GM12875 (cell line): ENCODE measurements around the gene SLC66A2.

Source experiments
- H3K4me3 ChIP-seq: one replicate; pipeline ENCODE4 v1.5.1; 2011; ENCODE audit warnings: low read depth, low read length, control low read depth
- CTCF ChIP-seq: IDR thresholded peaks from 2 replicates; pipeline ENCODE4 v1.5.1; 2011; ENCODE audit warnings: low read depth, mild to moderate bottlenecking, control low read depth, inconsistent platforms, low read length, moderate library complexity, borderline replicate concordance; ENCODE audit not compliant: insufficient read depth

SLC66A2 gene

GRCh38 chr18:79921984-79922965, 29.2 kb downstream of the SLC66A2 start:
- no peak for TF ChIP-seq CTCF

GRCh38 chr18:79919089-79919488, 32.4 kb downstream of the SLC66A2 start:
- TF ChIP-seq CTCF, result no peak
- H3K4me3 ChIP-seq, result no peak overlapping the region

More at GRCh38 chr18:79921984-79922965, 29.2 kb downstream of the SLC66A2 start:
- H3K4me3 ChIP-seq, result no peak overlapping the region

GRCh38 chr18:79918615-79919011, 32.8 kb downstream of the SLC66A2 start:
- no peak for TF ChIP-seq CTCF
- H3K4me3 ChIP-seq, result no peak overlapping the region

GRCh38 chr18:79917853-79918614, 33.4 kb downstream of the SLC66A2 start:
- TF ChIP-seq CTCF, result no peak
- no peak overlapping the region for H3K4me3 ChIP-seq

- H3K4me3 ChIP-seq, result no peak overlapping the region
- TF ChIP-seq CTCF, result no peak
These were observed 34.1 kb downstream of the SLC66A2 start for GRCh38 chr18:79917169-79917852.

GRCh38 chr18:79916546-79917168, 34.8 kb downstream of the SLC66A2 start:
- TF ChIP-seq CTCF, result no peak
- H3K4me3 ChIP-seq, result no peak overlapping the region
